Measurements from ENCODE around the gene RALY.

Gene RALY

GRCh38 chr20:33977535-33977934, 16.2 kb upstream of the RALY start:
- Histone ChIP-seq H3K4me3 (ENCODE audit: insufficient read length, low read depth) (no peak overlapping the region), H3K9me3 (ENCODE audit: insufficient read depth, low read length) (peaks cover 6% of the 10 kb centered on the region; the same call in 1 of the 2 replicates), H3K27me3 (ENCODE audit: insufficient read depth, insufficient read length) (no peaks in the 10 kb centered on the region), H3K36me3 (ENCODE audit: insufficient read depth, insufficient read length, low read length) (no peaks in the 10 kb centered on the region), H3K4me1 (ENCODE audit: insufficient read depth, insufficient read length) (no peaks in the 10 kb centered on the region), H3K9ac (ENCODE audit: insufficient read length, low read depth) (no peak overlapping the region)
- no peak for DNase-seq (ENCODE audit: low read depth, low spot score)
- no peak for TF ChIP-seq ZNF274 (IDR thresholded peaks at IDR 0.05; ENCODE audit: low read depth, low read length)
- TF ChIP-seq SUZ12 (IDR thresholded peaks at IDR 0.05; ENCODE audit: extremely low read depth, insufficient read depth, insufficient read length): no peak
- TF ChIP-seq YY1 (IDR thresholded peaks at IDR 0.05; ENCODE audit: insufficient read depth, insufficient read length): no peak

DNA sequence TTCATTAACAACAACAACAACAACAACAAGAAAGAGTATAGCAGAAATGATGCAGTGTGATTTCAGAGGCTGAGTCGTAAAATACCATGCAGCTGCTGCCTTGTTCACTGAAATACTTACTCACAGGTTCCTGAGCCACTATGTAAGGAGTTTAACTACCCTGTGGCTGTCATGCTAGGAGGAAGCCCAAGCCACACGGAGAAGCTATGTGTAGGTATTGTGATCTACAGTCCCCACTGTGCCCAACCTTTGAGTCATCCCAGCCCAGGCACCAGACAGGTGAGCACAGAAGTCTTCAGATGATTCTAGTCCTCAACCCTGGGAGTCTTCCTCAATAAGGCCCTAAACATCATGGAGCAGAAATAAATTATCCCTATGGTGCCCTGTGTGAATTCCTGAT, 14.6 kb upstream of the RALY start:
- Histone ChIP-seq H3K9me3 (ENCODE audit: insufficient read depth, low read length) (peaks cover 6% of the 10 kb centered on the region; the same call in 1 of the 2 replicates), H3K36me3 (ENCODE audit: insufficient read depth, insufficient read length, low read length) (no peaks in the 10 kb centered on the region), H3K4me3 (ENCODE audit: insufficient read length, low read depth) (no peak overlapping the region), H3K4me1 (ENCODE audit: insufficient read depth, insufficient read length) (no peaks in the 10 kb centered on the region), H3K9ac (ENCODE audit: insufficient read length, low read depth) (no peak overlapping the region), H3K27me3 (ENCODE audit: insufficient read depth, insufficient read length) (no peaks in the 10 kb centered on the region)
- no peak for DNase-seq (ENCODE audit: low read depth, low spot score)
- no peak for TF ChIP-seq SUZ12 (IDR thresholded peaks at IDR 0.05; ENCODE audit: extremely low read depth, insufficient read depth, insufficient read length)
- TF ChIP-seq YY1 (IDR thresholded peaks at IDR 0.05; ENCODE audit: insufficient read depth, insufficient read length): no peak
- no peak for TF ChIP-seq ZNF274 (IDR thresholded peaks at IDR 0.05; ENCODE audit: low read depth, low read length)

DNA sequence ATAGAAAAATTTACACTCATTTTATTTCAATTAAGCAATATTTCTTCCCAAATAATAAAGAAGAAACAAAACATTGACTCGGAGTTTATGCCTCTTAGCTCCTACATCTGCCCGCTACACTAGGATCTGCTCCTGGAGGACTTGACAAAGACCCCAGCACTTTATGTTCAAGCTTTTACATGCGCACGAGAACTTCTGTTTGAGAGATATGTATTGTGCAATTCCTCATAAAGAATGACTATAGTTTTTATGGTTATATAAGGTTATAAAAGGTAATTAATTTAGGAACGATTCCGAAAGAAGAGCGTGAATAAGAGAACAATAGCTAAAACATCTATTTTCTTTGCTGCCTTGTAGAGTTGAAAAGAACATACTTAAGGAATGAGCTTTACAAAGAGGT, 12.4 kb upstream of the RALY start:
- DNase-seq (ENCODE audit: low read depth, low spot score): no peak
- no peaks in the 10 kb centered on the region for H3K27me3 ChIP-seq (ENCODE audit: insufficient read depth, insufficient read length)
- H3K36me3 ChIP-seq (ENCODE audit: insufficient read depth, insufficient read length, low read length): no peaks in the 10 kb centered on the region
- H3K4me3 ChIP-seq (ENCODE audit: insufficient read length, low read depth): no peak overlapping the region
- no peak for TF ChIP-seq SUZ12 (IDR thresholded peaks at IDR 0.05; ENCODE audit: extremely low read depth, insufficient read depth, insufficient read length)
- no peak for TF ChIP-seq YY1 (IDR thresholded peaks at IDR 0.05; ENCODE audit: insufficient read depth, insufficient read length)
- no peak for TF ChIP-seq ZNF274 (IDR thresholded peaks at IDR 0.05; ENCODE audit: low read depth, low read length)
- peaks cover 6% of the 10 kb centered on the region; the same call in 1 of the 2 replicates for H3K9me3 ChIP-seq (ENCODE audit: insufficient read depth, low read length)
- H3K4me1 ChIP-seq (ENCODE audit: insufficient read depth, insufficient read length): no peaks in the 10 kb centered on the region
- H3K9ac ChIP-seq (ENCODE audit: insufficient read length, low read depth): no peak overlapping the region

GRCh38 chr20:33981964-33982363, 11.7 kb upstream of the RALY start:
- no peaks in the 10 kb centered on the region for H3K27me3 ChIP-seq (ENCODE audit: insufficient read depth, insufficient read length)
- no peak overlapping the region for H3K9ac ChIP-seq (ENCODE audit: insufficient read length, low read depth)
- no peaks in the 10 kb centered on the region for H3K36me3 ChIP-seq (ENCODE audit: insufficient read depth, insufficient read length, low read length)
- DNase-seq (ENCODE audit: low read depth, low spot score): no peak
- H3K4me1 ChIP-seq (ENCODE audit: insufficient read depth, insufficient read length): no peaks in the 10 kb centered on the region
- TF ChIP-seq SUZ12 (IDR thresholded peaks at IDR 0.05; ENCODE audit: extremely low read depth, insufficient read depth, insufficient read length) (no peak), YY1 (IDR thresholded peaks at IDR 0.05; ENCODE audit: insufficient read depth, insufficient read length) (no peak), ZNF274 (IDR thresholded peaks at IDR 0.05; ENCODE audit: low read depth, low read length) (no peak)
- peaks cover 6% of the 10 kb centered on the region; the same call in 1 of the 2 replicates for H3K9me3 ChIP-seq (ENCODE audit: insufficient read depth, low read length)
- H3K4me3 ChIP-seq (ENCODE audit: insufficient read length, low read depth): no peak overlapping the region

- Histone ChIP-seq H3K9me3 (ENCODE audit: insufficient read depth, low read length) (no peaks in the 10 kb centered on the region), H3K4me1 (ENCODE audit: insufficient read depth, insufficient read length) (no peaks in the 10 kb centered on the region), H3K27me3 (ENCODE audit: insufficient read depth, insufficient read length) (no peaks in the 10 kb centered on the region), H3K9ac (ENCODE audit: insufficient read length, low read depth) (no peak overlapping the region), H3K4me3 (ENCODE audit: insufficient read length, low read depth) (no peak overlapping the region), H3K36me3 (ENCODE audit: insufficient read depth, insufficient read length, low read length) (no peaks in the 10 kb centered on the region)
- no peak for DNase-seq (ENCODE audit: low read depth, low spot score)
- TF ChIP-seq YY1 (IDR thresholded peaks at IDR 0.05; ENCODE audit: insufficient read depth, insufficient read length) (no peak), SUZ12 (IDR thresholded peaks at IDR 0.05; ENCODE audit: extremely low read depth, insufficient read depth, insufficient read length) (no peak), ZNF274 (IDR thresholded peaks at IDR 0.05; ENCODE audit: low read depth, low read length) (no peak)
Observed at GRCh38 chr20:33983371-33983770, 10.3 kb upstream of the RALY start.

DNA sequence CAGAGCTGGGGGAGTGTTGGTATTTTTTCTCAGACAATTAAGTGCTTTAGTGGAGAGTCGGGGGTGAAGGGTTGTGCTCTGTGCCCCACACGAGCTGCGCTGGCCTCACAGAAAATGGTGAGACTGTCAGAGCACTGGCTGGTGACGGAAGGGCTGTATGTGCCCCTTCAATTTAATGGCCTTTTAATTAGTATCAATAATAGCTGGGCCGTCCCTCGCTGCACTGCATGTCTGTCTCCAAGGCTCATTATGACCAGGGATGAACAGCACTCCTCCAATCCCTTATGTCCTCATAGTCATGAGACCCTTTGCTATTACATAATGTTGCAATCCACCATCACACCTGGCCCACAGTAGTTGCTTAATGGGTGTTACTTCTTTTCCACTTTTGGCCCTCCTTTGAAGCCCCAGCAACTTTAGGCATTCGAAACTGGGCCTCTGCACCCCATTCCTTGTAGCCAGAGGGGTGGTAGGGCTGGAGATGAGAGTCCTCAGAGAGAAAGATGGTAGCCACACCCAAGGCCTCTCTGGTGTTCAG, 9.5 kb upstream of the RALY start:
- Histone ChIP-seq H3K4me3 (ENCODE audit: insufficient read length, low read depth) (no peak overlapping the region), H3K27me3 (ENCODE audit: insufficient read depth, insufficient read length) (no peaks in the 10 kb centered on the region), H3K9ac (ENCODE audit: insufficient read length, low read depth) (no peak overlapping the region), H3K9me3 (ENCODE audit: insufficient read depth, low read length) (no peaks in the 10 kb centered on the region), H3K36me3 (ENCODE audit: insufficient read depth, insufficient read length, low read length) (no peaks in the 10 kb centered on the region), H3K4me1 (ENCODE audit: insufficient read depth, insufficient read length) (no peaks in the 10 kb centered on the region)
- no peak for DNase-seq (ENCODE audit: low read depth, low spot score)
- no peak for TF ChIP-seq SUZ12 (IDR thresholded peaks at IDR 0.05; ENCODE audit: extremely low read depth, insufficient read depth, insufficient read length)
- TF ChIP-seq ZNF274 (IDR thresholded peaks at IDR 0.05; ENCODE audit: low read depth, low read length): no peak
- no peak for TF ChIP-seq YY1 (IDR thresholded peaks at IDR 0.05; ENCODE audit: insufficient read depth, insufficient read length)

DNA sequence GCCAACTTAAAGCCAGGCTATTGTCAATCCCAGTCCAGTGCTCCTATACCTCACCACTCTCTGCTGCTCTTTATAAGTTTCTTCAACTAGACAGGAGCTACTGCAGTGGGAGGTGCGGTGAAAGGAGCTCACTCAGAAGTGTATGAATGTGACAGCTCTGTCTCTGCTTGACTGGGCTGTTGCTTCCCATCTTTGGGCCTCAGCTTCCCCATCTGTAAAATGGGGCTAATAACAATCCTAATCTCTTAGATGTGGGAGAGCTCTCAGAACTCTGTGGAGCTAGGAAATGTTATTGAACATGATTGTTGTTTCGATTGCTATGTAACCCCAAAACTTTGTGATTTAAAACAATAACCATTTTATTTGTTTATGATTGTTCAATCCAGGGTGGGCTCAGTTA, 8.4 kb upstream of the RALY start:
- Histone ChIP-seq H3K9me3 (ENCODE audit: insufficient read depth, low read length) (no peaks in the 10 kb centered on the region), H3K4me1 (ENCODE audit: insufficient read depth, insufficient read length) (no peaks in the 10 kb centered on the region)
- no peak for DNase-seq (ENCODE audit: low read depth, low spot score)

More for the DNA sequence above, 8.4 kb upstream of the RALY start:
- Histone ChIP-seq H3K9ac (ENCODE audit: insufficient read length, low read depth) (no peak overlapping the region), H3K27me3 (ENCODE audit: insufficient read depth, insufficient read length) (no peaks in the 10 kb centered on the region), H3K4me3 (ENCODE audit: insufficient read length, low read depth) (no peak overlapping the region), H3K36me3 (ENCODE audit: insufficient read depth, insufficient read length, low read length) (no peaks in the 10 kb centered on the region)
- TF ChIP-seq ZNF274 (IDR thresholded peaks at IDR 0.05; ENCODE audit: low read depth, low read length): no peak
- TF ChIP-seq SUZ12 (IDR thresholded peaks at IDR 0.05; ENCODE audit: extremely low read depth, insufficient read depth, insufficient read length): no peak
- TF ChIP-seq YY1 (IDR thresholded peaks at IDR 0.05; ENCODE audit: insufficient read depth, insufficient read length): no peak
